Measurements from ENCODE around the gene GRK2.

DNA sequence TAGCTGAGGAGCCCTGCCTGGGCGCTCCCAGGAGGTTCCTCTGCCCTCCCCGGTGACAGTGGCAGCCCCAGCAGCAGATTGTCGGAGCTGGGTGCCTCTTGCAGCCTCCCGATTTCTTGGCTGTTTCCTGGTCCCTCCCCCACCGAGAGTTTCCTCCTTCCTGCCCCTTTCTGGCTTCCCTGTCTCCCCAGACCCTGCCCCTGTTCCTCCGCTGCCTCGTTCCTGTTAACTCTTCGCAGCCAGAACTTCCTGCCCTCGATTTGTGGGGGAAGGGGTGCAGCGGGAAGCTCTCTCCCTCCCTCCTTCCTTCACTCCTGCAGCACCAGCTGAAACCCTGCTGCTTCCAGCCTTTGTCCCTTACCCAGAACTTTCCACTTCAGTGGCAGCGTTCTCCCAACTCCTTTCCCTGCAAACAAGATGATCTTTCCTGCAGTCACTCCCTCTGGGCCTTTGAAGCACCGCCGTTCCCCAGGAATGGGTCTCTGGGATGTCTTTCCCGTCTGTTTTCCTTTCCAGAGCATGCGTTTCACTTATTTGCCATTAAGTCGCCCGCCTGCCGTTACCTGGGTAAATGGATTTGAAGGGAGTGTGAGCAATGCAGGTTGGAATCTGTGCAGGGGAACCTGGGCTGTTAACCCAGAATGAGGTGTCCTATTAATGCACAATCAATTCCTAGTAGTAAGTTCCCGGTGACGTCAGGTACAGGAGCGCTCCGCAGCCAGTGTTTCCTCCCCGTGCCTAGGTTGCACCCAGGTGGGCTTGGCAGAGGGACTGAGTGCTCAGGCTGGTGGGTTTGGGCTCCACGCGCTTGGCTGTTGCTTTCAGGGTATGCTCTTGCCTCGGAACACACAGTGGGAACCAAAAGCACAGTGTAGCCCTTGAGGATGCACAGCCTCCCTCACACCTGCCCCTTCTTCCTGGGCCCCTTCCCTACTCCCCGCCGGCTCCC, 4.3 kb downstream of the GRK2 start:
- TF ChIP-seq, protein P1, sequence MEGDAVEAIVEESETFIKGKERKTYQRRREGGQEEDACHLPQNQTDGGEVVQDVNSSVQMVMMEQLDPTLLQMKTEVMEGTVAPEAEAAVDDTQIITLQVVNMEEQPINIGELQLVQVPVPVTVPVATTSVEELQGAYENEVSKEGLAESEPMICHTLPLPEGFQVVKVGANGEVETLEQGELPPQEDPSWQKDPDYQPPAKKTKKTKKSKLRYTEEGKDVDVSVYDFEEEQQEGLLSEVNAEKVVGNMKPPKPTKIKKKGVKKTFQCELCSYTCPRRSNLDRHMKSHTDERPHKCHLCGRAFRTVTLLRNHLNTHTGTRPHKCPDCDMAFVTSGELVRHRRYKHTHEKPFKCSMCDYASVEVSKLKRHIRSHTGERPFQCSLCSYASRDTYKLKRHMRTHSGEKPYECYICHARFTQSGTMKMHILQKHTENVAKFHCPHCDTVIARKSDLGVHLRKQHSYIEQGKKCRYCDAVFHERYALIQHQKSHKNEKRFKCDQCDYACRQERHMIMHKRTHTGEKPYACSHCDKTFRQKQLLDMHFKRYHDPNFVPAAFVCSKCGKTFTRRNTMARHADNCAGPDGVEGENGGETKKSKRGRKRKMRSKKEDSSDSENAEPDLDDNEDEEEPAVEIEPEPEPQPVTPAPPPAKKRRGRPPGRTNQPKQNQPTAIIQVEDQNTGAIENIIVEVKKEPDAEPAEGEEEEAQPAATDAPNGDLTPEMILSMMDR (IDR thresholded peaks at IDR 0.05), result no peak
- no peak for TF ChIP-seq EZH2 (IDR thresholded peaks at IDR 0.05; ENCODE audit: borderline replicate concordance, insufficient read depth, low read depth, low read length, poor library complexity, severe bottlenecking)

Data from B cell (primary cell).